Transverse colon (tissue), 4 donors: ENCODE data around the gene SASH1. TPM values are rescaled to one million over a fixed set of nuclear protein-coding genes. Genes with fewer than 3 reads are reported as not detected.

Source experiments
- DNase-seq: peaks from one replicate; pipeline ENCODE4 v3.0.0-alpha.2; 2019
- H3K27ac ChIP-seq, 4 donors: fragments of 200-600 bp; sonication (generic); 2 replicates each; pipeline ENCODE4 v1.5.1; 2016 to 2018; ENCODE audit warnings: inconsistent platforms in 4 of 4
- H3K27me3 ChIP-seq: fragments of 200-600 bp; sonication (generic); 2 replicates; pipeline ENCODE4 v1.5.1; 2017; ENCODE audit warnings: inconsistent platforms
- H3K36me3 ChIP-seq, 4 donors: fragments of 200-600 bp; sonication (generic); 2 replicates each; pipeline ENCODE4 v1.5.1; 2017 to 2019; ENCODE audit warnings: inconsistent platforms in 4 of 4
- H3K4me1 ChIP-seq, 4 donors: fragments of 200-600 bp; sonication (generic); 2 replicates each; pipeline ENCODE4 v1.5.1; 2017 to 2020; ENCODE audit warnings: inconsistent platforms in 4 of 4
- H3K4me3 ChIP-seq, 4 donors: fragments of 200-600 bp; sonication (generic); 1 replicate in 1 of 4; 2 replicates in 3 of 4; pipeline versions ENCODE4 v1.5.1 to v1.6.1; 2017 to 2019; ENCODE audit warnings: inconsistent platforms in 4 of 4
- H3K9me3 ChIP-seq, 2 donors: fragments of 200-600 bp; sonication (generic); 2 replicates each; pipeline ENCODE4 v1.5.1; 2017 to 2019; ENCODE audit warnings: inconsistent platforms in 2 of 2
- EP300 ChIP-seq: sonication (generic); formaldehyde crosslinking; IDR thresholded peaks from one replicate; pipeline ENCODE4 v1.6.1; 2017; ENCODE audit warnings: antibody characterized with exemption, low read depth
- POLR2A ChIP-seq: fragments of 450-650 bp; IDR thresholded peaks from one replicate; pipeline ENCODE4 v1.6.1; 2016; ENCODE audit warnings: antibody characterized with exemption, mild to moderate bottlenecking, moderate library complexity
- POLR2AphosphoS5 ChIP-seq, 3 donors: sonication (generic); formaldehyde crosslinking; IDR thresholded peaks; one replicate each; pipeline ENCODE4 v1.6.1; 2016; ENCODE audit warnings: antibody characterized with exemption in 3 of 3
- WGBS, 2 donors: methylation state at CpG; one replicate each; pipeline ENCODE4 v1.1.5; 2018; ENCODE audit warnings: low coverage in 1 of 2; 5-methylcytosine and 5-hydroxymethylcytosine counted together
- in situ Hi-C, 4 donors: fragments of 200-750 bp; cut with MboI; loops; one replicate each; pipeline versions ENCODE4 v1.15.0 to v1.15.1; 2017; ENCODE audit warnings: low sequenced_read_pairs in 3 of 4, low pct_ligation_motif_present in 1 of 4, low pct_unique_long_range_greater_than_20kb in 1 of 4
- intact Hi-C: fragments of 100-400 bp; cut with DNase I; formaldehyde crosslinking; loops from one replicate; pipeline ENCODE4 v1.15.1; 2023; ENCODE audit warnings: low total_unique reads
- total RNA-seq, 4 donors: library from RNA; depleted of rRNA; stranded (reverse); fragments of >200 nt; gene quantifications; one replicate each; pipeline ENCODE4 v1.1.0, GENCODE V29; 2016
- TF ChIP-seq, protein P1 (sequence below), 5 experiments: fragments of 200-600 bp in 3 of 5; fragments of 450-650 bp in 2 of 5; sonication (generic) in 3 of 5; IDR thresholded peaks; 1 replicate in 2 of 5; 2 replicates in 3 of 5; pipeline ENCODE4 v1.5.1; 2016 to 2017; ENCODE audit warnings: antibody characterized with exemption in 5 of 5, inconsistent platforms in 3 of 5, mild to moderate bottlenecking in 2 of 5, moderate library complexity in 1 of 5

SASH1 gene
- total RNA-seq, 4 donors from 2014 or later = 16.5 to 71.6 (median 28.7) TPM

DNA sequence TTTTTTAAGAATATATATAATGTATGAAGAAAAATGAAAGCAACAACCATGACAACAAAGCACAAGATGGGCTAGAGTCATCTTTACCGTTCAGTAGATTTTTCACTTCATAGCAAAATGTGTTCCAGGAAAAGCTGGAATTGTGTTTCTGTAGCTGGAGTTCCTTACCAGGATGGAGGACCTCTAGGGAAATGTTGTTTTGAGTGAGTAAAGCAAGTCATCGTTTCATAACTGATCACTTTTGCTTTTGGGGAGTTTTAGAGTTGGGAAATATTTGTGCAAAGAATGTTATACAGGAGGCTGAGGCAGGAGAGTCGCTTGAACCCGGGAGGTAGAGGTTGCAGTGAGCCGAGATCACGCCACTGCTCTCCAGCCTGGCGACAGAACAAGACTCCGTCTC lies 151.6 kb downstream of the SASH1 start:
- Histone ChIP-seq H3K4me3 (no peak overlapping the region), H3K27ac (no peak overlapping the region), H3K27me3 (no peaks in the 10 kb centered on the region), H3K4me1 (peaks cover 0 to 16% (median 0%) of the 10 kb centered on the region in 4 donors), H3K9me3 (no peaks in the 10 kb centered on the region), H3K36me3 (no peaks in the 10 kb centered on the region)
- WGBS, 2 donors = 84 to 87% methylated on average over 8 of the region's 8 CpGs
- TF ChIP-seq, protein P1, sequence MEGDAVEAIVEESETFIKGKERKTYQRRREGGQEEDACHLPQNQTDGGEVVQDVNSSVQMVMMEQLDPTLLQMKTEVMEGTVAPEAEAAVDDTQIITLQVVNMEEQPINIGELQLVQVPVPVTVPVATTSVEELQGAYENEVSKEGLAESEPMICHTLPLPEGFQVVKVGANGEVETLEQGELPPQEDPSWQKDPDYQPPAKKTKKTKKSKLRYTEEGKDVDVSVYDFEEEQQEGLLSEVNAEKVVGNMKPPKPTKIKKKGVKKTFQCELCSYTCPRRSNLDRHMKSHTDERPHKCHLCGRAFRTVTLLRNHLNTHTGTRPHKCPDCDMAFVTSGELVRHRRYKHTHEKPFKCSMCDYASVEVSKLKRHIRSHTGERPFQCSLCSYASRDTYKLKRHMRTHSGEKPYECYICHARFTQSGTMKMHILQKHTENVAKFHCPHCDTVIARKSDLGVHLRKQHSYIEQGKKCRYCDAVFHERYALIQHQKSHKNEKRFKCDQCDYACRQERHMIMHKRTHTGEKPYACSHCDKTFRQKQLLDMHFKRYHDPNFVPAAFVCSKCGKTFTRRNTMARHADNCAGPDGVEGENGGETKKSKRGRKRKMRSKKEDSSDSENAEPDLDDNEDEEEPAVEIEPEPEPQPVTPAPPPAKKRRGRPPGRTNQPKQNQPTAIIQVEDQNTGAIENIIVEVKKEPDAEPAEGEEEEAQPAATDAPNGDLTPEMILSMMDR (IDR thresholded peaks at IDR 0.05) = no peak
- TF ChIP-seq POLR2A (no peak), POLR2AphosphoS5 (IDR thresholded peaks at IDR 0.05) (no peak), EP300 (no peak)
- in situ Hi-C loops = no loop called here
- no peak for DNase-seq
- intact Hi-C loops = no loop called here

DNA sequence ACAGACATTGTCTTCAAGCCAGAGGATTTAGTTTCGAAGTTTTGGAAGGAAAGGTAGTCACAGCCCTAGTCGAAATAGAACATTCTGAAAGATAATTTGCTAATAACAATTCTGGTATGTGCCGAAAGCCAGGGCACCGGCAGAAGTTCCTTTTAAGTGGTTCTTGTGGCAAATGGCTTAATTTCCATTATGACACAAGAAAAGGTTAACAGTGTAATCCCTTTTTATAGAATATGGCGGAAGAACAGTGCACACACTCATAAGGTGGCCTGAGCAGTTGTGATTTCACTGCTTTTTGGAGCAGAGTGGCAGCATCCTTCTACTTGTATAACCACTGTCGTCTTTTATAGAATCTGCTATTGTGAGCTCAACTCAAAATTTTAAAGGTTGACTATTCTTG lies 152.4 kb downstream of the SASH1 start:
- Histone ChIP-seq H3K27me3 (no peaks in the 10 kb centered on the region), H3K9me3 (no peaks in the 10 kb centered on the region), H3K4me3 (no peak overlapping the region), H3K27ac (no peak overlapping the region), H3K4me1 (peaks cover 0 to 16% (median 0%) of the 10 kb centered on the region in 4 donors), H3K36me3 (no peaks in the 10 kb centered on the region)
- no peak for DNase-seq
- WGBS, 2 donors = 81 to 96% methylated on average over 6 of the region's 6 CpGs
- in situ Hi-C loops (no loop called here), intact Hi-C loops (no loop called here)
- TF ChIP-seq, protein P1 (IDR thresholded peaks at IDR 0.05) = no peak
- TF ChIP-seq POLR2AphosphoS5 (IDR thresholded peaks at IDR 0.05) (no peak), EP300 (no peak), POLR2A (no peak)

DNA sequence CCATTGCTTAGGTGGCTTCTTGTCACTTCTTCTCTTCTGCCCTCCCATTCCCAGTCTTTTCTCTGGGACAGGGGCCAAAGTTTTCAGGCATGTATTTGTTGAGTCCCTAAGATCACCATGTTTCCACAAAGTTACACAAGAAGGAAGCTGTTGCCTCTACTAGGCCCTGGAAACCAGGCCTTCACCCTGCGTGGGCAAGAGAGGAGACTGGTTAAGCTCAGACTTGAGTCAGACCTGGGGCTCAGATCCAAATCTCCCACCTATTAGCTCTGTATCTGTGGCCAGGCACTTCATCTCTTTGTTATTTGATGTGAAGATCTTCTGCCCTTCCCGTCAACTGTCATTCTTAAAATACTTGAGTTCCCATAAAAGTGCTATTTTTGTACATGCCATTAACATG lies 154.6 kb downstream of the SASH1 start:
- intact Hi-C loops = no loop called here
- H3K9me3 ChIP-seq = no peaks in the 10 kb centered on the region

DNA sequence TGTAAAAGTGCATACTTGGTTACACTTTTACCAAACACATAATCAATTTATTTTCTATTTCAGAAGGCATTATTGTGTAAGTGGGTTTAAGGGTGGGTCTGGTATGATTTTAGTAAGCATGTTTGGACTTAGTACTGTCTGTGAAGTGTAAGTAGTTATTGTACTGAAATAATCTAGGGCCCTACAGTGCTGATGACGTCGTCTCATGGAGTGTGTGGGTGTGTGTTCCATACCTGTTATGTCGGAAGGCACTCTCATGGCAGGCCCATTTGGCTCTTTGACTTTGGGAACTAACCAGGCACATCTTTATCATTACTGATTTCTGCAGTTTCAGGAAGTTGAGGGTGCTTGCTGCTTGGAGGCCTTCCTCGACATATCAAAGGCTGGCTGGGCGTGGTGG lies 155.1 kb downstream of the SASH1 start:
- no peak for DNase-seq
- Histone ChIP-seq H3K36me3 (no peaks in the 10 kb centered on the region), H3K4me3 (no peak overlapping the region), H3K4me1 (peaks cover 0 to 37% (median 2%) of the 10 kb centered on the region in 4 donors), H3K27me3 (no peaks in the 10 kb centered on the region), H3K27ac (peak overlapping the region in 1 of 4 donors; percentile 33), H3K9me3 (no peaks in the 10 kb centered on the region)
- in situ Hi-C loops (no loop called here), intact Hi-C loops (no loop called here)
- TF ChIP-seq, protein P1 (IDR thresholded peaks at IDR 0.05) = no peak
- TF ChIP-seq EP300 = no peak
- TF ChIP-seq POLR2A = no peak
- no peak for TF ChIP-seq POLR2AphosphoS5 (IDR thresholded peaks at IDR 0.05)
- 79 to 88% methylated on average over 2 to 5 of the region's 5 CpGs for WGBS, 2 donors

More for the DNA sequence above, 154.6 kb downstream of the SASH1 start:
- 66 to 87% methylated on average over 2 of the region's 2 CpGs for WGBS, 2 donors
- peaks cover 0 to 32% (median 2%) of the 10 kb centered on the region in 4 donors for H3K4me1 ChIP-seq
- H3K27me3 ChIP-seq = no peaks in the 10 kb centered on the region
- H3K36me3 ChIP-seq = no peaks in the 10 kb centered on the region
- no peak for DNase-seq
- H3K27ac ChIP-seq = peak overlapping the region in 3 of 4 donors; percentile 15 to 40 (median 33)
- in situ Hi-C loops = no loop called here
- TF ChIP-seq EP300 (no peak), POLR2A (no peak), POLR2AphosphoS5 (IDR thresholded peaks at IDR 0.05) (no peak)
- TF ChIP-seq, protein P1 (IDR thresholded peaks at IDR 0.05) = no peak
- H3K4me3 ChIP-seq = no peak overlapping the region
